Adrenal gland (tissue), 12 donors: Measurements from ENCODE around the gene KPNA6. TPM values are rescaled to one million over a fixed set of nuclear protein-coding genes. Genes with fewer than 3 reads are reported as not detected.
"Not testable (repeated sequence)": the region's sequence is repeated elsewhere in the genome, so short reads cannot be mapped to it uniquely, and the experiment has no call there.

ENCODE experiments used
- DNase-seq, 7 donors: peaks; one replicate each; pipeline ENCODE4 v3.0.0-alpha.2; 2019 to 2020
- H3K27ac ChIP-seq, 5 donors: fragments of 200-600 bp; sonication (generic) in 4 of 5; 1 replicate in 3 of 5; 2 replicates in 2 of 5; pipeline versions ENCODE4 v1.5.1 to v1.8.0; 2016 to 2020; ENCODE audit warnings: mild to moderate bottlenecking in 1 of 5
- H3K27me3 ChIP-seq: fragments of 200-600 bp; 2 replicates; pipeline ENCODE4 v1.8.0; 2021
- H3K36me3 ChIP-seq, 2 donors: fragments of 200-600 bp; replicated peaks in 1 of 2; 1 replicate in 1 of 2; 2 replicates in 1 of 2; pipeline versions ENCODE4 v1.5.1 to v1.8.0; 2018 to 2022
- H3K4me1 ChIP-seq, 2 donors: fragments of 200-600 bp; replicated peaks in 1 of 2; 1 replicate in 1 of 2; 2 replicates in 1 of 2; pipeline versions ENCODE4 v1.5.1 to v1.8.0; 2018 to 2021
- H3K4me3 ChIP-seq, 4 donors: fragments of 200-600 bp; sonication (generic) in 3 of 4; one replicate each; pipeline ENCODE4 v1.5.1; 2016 to 2018
- H3K9me3 ChIP-seq, 3 donors: fragments of 200-600 bp; sonication (generic) in 1 of 3; replicated peaks in 1 of 3; 1 replicate in 2 of 3; 2 replicates in 1 of 3; pipeline versions ENCODE4 v1.5.1 to v1.8.0; 2016 to 2021
- CTCF ChIP-seq, 6 experiments: fragments of 450-650 bp in 4 of 6; fragments of 200-600 bp in 2 of 6; sonication (generic) in 1 of 6; IDR thresholded peaks; 1 replicate in 5 of 6; 2 replicates in 1 of 6; pipeline versions ENCODE4 v1.5.1 to v1.8.0; 2016 to 2021; ENCODE audit warnings: antibody characterized with exemption in 6 of 6, mild to moderate bottlenecking in 2 of 6, moderate library complexity in 1 of 6
- POLR2A ChIP-seq, 2 donors: fragments of 450-650 bp; IDR thresholded peaks; one replicate each; pipeline ENCODE4 v1.6.1; 2017; ENCODE audit warnings: antibody characterized with exemption in 2 of 2, mild to moderate bottlenecking in 2 of 2, moderate library complexity in 1 of 2
- WGBS, 4 donors: extraction: QIAGEN DNeasy Blood & Tissue Kit in 2 of 4; methylation state at CpG; one replicate each; pipeline versions ENCODE4 v1.1.5 to v1.1.7; 2013 to 2017; 5-methylcytosine and 5-hydroxymethylcytosine counted together
- intact Hi-C, 2 donors: fragments of 100-400 bp; cut with DNase I; formaldehyde crosslinking; loops; one replicate each; pipeline versions ENCODE4 v1.14.1 to v1.15.0; 2022 to 2023
- polyA plus RNA-seq, 3 donors: library from polyadenylated mRNA; stranded (reverse); fragments of 200-250 nt in 2 of 3; fragments of 350-450 nt in 1 of 3; fragmentation: Illumina TruSeq in 1 of 3; extraction: RNeasy Lipid Tissue Mini Kit (QIAGEN cat#74804) in 1 of 3; gene quantifications; one replicate each; pipeline ENCODE4 v1.2.3, GENCODE V29; 2013 to 2014
- total RNA-seq, 9 donors: library from RNA; depleted of rRNA in 4 of 9; stranded (reverse); fragments of >200 nt in 4 of 9; fragments of 120-200 nt in 1 of 9; fragmentation: NEBNext Ultra II Directional in 1 of 9; extraction: Animal tissue kit (Norgen Biotek cat#: 25700) in 1 of 9; gene quantifications; one replicate each; pipeline versions ENCODE4 v1.1.0 to v1.2.4, GENCODE V29; 2013 to 2023
- donor health status: healthy with polysubstance abuse.
- donor health status: Bipolar disorder and iron deficiency.
- donor health status: DM: yes; HTN: yes; CAD: no.
- donor health status: DM: no; HTN: no; CAD: no.
- donor health status: DM: no; HTN: no; CAD: no.
- donor health status: DM: yes; HTN: yes; CAD: no.

The KPNA6 gene
- total and polyA plus RNA-seq, 12 donors, result 9.3 to 86.6 (median 51.0) TPM

GRCh38 chr1:32111040-32111623 is 3.3 kb downstream of the KPNA6 start:
- Histone ChIP-seq H3K27me3 (no peaks in the 10 kb centered on the region), H3K4me1 (peaks cover 19 to 44% of the 10 kb centered on the region in 2 donors), H3K4me3 (no peak overlapping the region), H3K27ac (peak overlapping the region in 1 of 5 donors; percentile 20), H3K9me3 (no peaks in the 10 kb centered on the region), H3K36me3 (no peaks in the 10 kb centered on the region)
- TF ChIP-seq POLR2A (IDR thresholded peaks at IDR 0.05) (no peak), CTCF (IDR thresholded peaks at IDR 0.05) (no peak)
- DNase-seq, result no peak
- 84 to 95% (median 88%) methylated on average over 2 of the region's 2 CpGs for WGBS, 4 donors
- intact Hi-C loops, result no loop called here

- intact Hi-C loops, result no loop called here
- TF ChIP-seq CTCF (IDR thresholded peaks at IDR 0.05) (no peak), POLR2A (IDR thresholded peaks at IDR 0.05) (no peak)
- Histone ChIP-seq H3K36me3 (no peaks in the 10 kb centered on the region), H3K4me1 (peaks cover 25 to 51% of the 10 kb centered on the region in 2 donors), H3K4me3 (no peak overlapping the region), H3K27me3 (no peaks in the 10 kb centered on the region), H3K9me3 (no peaks in the 10 kb centered on the region), H3K27ac (peak overlapping the region in 1 of 5 donors; percentile 20)
- no peak for DNase-seq
These were observed 3.9 kb downstream of the KPNA6 start for GRCh38 chr1:32111789-32112188.

- Histone ChIP-seq H3K27me3 (no peaks in the 10 kb centered on the region), H3K27ac (no peak overlapping the region), H3K9me3 (no peaks in the 10 kb centered on the region), H3K4me3 (no peak overlapping the region), H3K4me1 (peaks cover 25 to 51% of the 10 kb centered on the region in 2 donors), H3K36me3 (no peaks in the 10 kb centered on the region)
- DNase-seq, result no peak
- 73 to 86% (median 81%) methylated on average over 5 of the region's 5 CpGs for WGBS, 4 donors
- intact Hi-C loops, result no loop called here
- TF ChIP-seq POLR2A (IDR thresholded peaks at IDR 0.05) (no peak), CTCF (IDR thresholded peaks at IDR 0.05) (no peak)
These were observed 5.0 kb downstream of the KPNA6 start for GRCh38 chr1:32112806-32113375.

- peaks cover 25 to 51% of the 10 kb centered on the region in 2 donors for H3K4me1 ChIP-seq
- H3K27ac ChIP-seq, H3K4me3 ChIP-seq, H3K27me3 ChIP-seq, H3K9me3 ChIP-seq, DNase-seq, H3K36me3 ChIP-seq, intact Hi-C loops: not testable (repeated sequence)
- WGBS, 4 donors, result 92 to 96% (median 95%) methylated on average over 4 of the region's 4 CpGs
These were observed 5.6 kb downstream of the KPNA6 start for GRCh38 chr1:32113436-32113835.

GRCh38 chr1:32114420-32114819 is 6.6 kb downstream of the KPNA6 start:
- Histone ChIP-seq H3K27ac (no peak overlapping the region), H3K27me3 (no peaks in the 10 kb centered on the region), H3K4me3 (no peak overlapping the region), H3K4me1 (peaks cover 18 to 44% of the 10 kb centered on the region in 2 donors), H3K9me3 (no peaks in the 10 kb centered on the region), H3K36me3 (no peaks in the 10 kb centered on the region)
- intact Hi-C loops, result no loop called here
- TF ChIP-seq POLR2A (IDR thresholded peaks at IDR 0.05) (no peak), CTCF (IDR thresholded peaks at IDR 0.05) (no peak)
- 76 to 86% (median 80%) methylated on average over 2 of the region's 2 CpGs for WGBS, 4 donors
- no peak for DNase-seq
